Measurements from ENCODE around the gene TBX10. TPM values are rescaled to one million over a fixed set of nuclear protein-coding genes. Genes with fewer than 3 reads are reported as not detected.
"Not testable (repeated sequence)": the region's sequence is repeated elsewhere in the genome, so short reads cannot be mapped to it uniquely, and the experiment has no call there.

Gene TBX10
- total and polyA plus RNA-seq, 2 experiments from 2014 or later, result not detected

GRCh38 chr11:67596753-67597300, 42.7 kb downstream of the TBX10 start:
- no peaks in the 10 kb centered on the region for H3K9me3 ChIP-seq (ENCODE audit: low read depth)
- no peaks in the 10 kb centered on the region for H3K79me2 ChIP-seq (ENCODE audit: insufficient read depth)
- H3K4me1 ChIP-seq (ENCODE audit: insufficient read depth), result no peaks in the 10 kb centered on the region
- no peaks in the 10 kb centered on the region for H3K9me2 ChIP-seq (ENCODE audit: insufficient read depth)
- H2AFZ ChIP-seq, result no peak overlapping the region
- no peaks in the 10 kb centered on the region for H3F3A ChIP-seq (ENCODE audit: insufficient read depth)
- no peak for DNase-seq
- no peak overlapping the region for H3K4me2 ChIP-seq (ENCODE audit: unreplicated experiment)
- in situ Hi-C loops (cut with MboI), result no loop called here
- H3K27me3 ChIP-seq (replicated peaks; ENCODE audit: insufficient read depth), result peaks cover 21% of the 10 kb centered on the region
- WGBS, 2 experiments (ENCODE audit: low coverage in 1 of 2, low lambda C conversion rate in 2 of 2, missing lambda C conversion rate in 2 of 2), result 19 to 35% methylated on average over 1 of the region's 1 CpG
- no peaks in the 10 kb centered on the region for H4K20me1 ChIP-seq (ENCODE audit: insufficient read depth)
- H3K4me3 ChIP-seq, result no peak overlapping the region
- no peak overlapping the region for H3K9ac ChIP-seq
- TF ChIP-seq EZH2phosphoT487 (IDR thresholded peaks at IDR 0.05; ENCODE audit: insufficient read depth, low read depth) (no peak), EZH2 (IDR thresholded peaks at IDR 0.05; ENCODE audit: insufficient read depth, poor library complexity, severe bottlenecking) (no peak)
- no peaks in the 10 kb centered on the region for H3K36me3 ChIP-seq (ENCODE audit: low read depth)
- H3K27ac ChIP-seq, result no peak overlapping the region

- Histone ChIP-seq H3K4me3 (no peak overlapping the region), H3K4me2 (ENCODE audit: unreplicated experiment) (no peak overlapping the region), H3K36me3 (ENCODE audit: low read depth) (no peaks in the 10 kb centered on the region), H4K20me1 (ENCODE audit: insufficient read depth) (no peaks in the 10 kb centered on the region), H3K4me1 (ENCODE audit: insufficient read depth) (no peaks in the 10 kb centered on the region), H3K9ac (no peak overlapping the region), H3K27ac (no peak overlapping the region), H3K79me2 (ENCODE audit: insufficient read depth) (no peaks in the 10 kb centered on the region), H3K9me3 (ENCODE audit: low read depth) (no peaks in the 10 kb centered on the region), H3K27me3 (replicated peaks; ENCODE audit: insufficient read depth) (peaks cover 12% of the 10 kb centered on the region; the same call in 1 of the 2 replicates), H3F3A (ENCODE audit: insufficient read depth) (peaks cover 2% of the 10 kb centered on the region; the same call in 1 of the 2 replicates), H2AFZ (no peak overlapping the region), H3K9me2 (ENCODE audit: insufficient read depth) (no peaks in the 10 kb centered on the region)
- DNase-seq, result no peak
- TF ChIP-seq EZH2phosphoT487 (IDR thresholded peaks at IDR 0.05; ENCODE audit: insufficient read depth, low read depth) (no peak), EZH2 (IDR thresholded peaks at IDR 0.05; ENCODE audit: insufficient read depth, poor library complexity, severe bottlenecking) (no peak)
- in situ Hi-C loops (cut with MboI), result no loop called here
- 56 to 59% methylated on average over 3 of the region's 3 CpGs for WGBS, 2 experiments (ENCODE audit: low coverage in 1 of 2, low lambda C conversion rate in 2 of 2, missing lambda C conversion rate in 2 of 2)
These were observed 45.1 kb downstream of the TBX10 start for GRCh38 chr11:67594480-67594879.

GRCh38 chr11:67593565-67593905, 46.0 kb downstream of the TBX10 start:
- no peak overlapping the region for H3K4me3 ChIP-seq
- no peak for DNase-seq
- no peak overlapping the region for H3K9ac ChIP-seq
- H3K4me2 ChIP-seq (ENCODE audit: unreplicated experiment), result no peak overlapping the region
- H3K36me3 ChIP-seq (ENCODE audit: low read depth), result no peaks in the 10 kb centered on the region
- no peak for TF ChIP-seq EZH2phosphoT487 (IDR thresholded peaks at IDR 0.05; ENCODE audit: insufficient read depth, low read depth)
- 17 to 19% methylated on average over 3 of the region's 3 CpGs for WGBS, 2 experiments (ENCODE audit: low coverage in 1 of 2, low lambda C conversion rate in 2 of 2, missing lambda C conversion rate in 2 of 2)
- H3K27me3 ChIP-seq (replicated peaks; ENCODE audit: insufficient read depth), result 0 out of 2 replicates have a peak, but pooled peaks cover 6% of the 10 kb centered on the region
- H3K27ac ChIP-seq, result no peak overlapping the region
- H4K20me1 ChIP-seq (ENCODE audit: insufficient read depth), result no peaks in the 10 kb centered on the region
- H3K79me2 ChIP-seq (ENCODE audit: insufficient read depth), result no peaks in the 10 kb centered on the region
- no peaks in the 10 kb centered on the region for H3K4me1 ChIP-seq (ENCODE audit: insufficient read depth)
- no peaks in the 10 kb centered on the region for H3K9me2 ChIP-seq (ENCODE audit: insufficient read depth)
- no peaks in the 10 kb centered on the region for H3K9me3 ChIP-seq (ENCODE audit: low read depth)
- no peak overlapping the region for H2AFZ ChIP-seq
- in situ Hi-C loops (cut with MboI), result no loop called here
- peaks cover 5% of the 10 kb centered on the region; the same call in 1 of the 2 replicates for H3F3A ChIP-seq (ENCODE audit: insufficient read depth)

- H3K9me3 ChIP-seq (ENCODE audit: low read depth), result no peaks in the 10 kb centered on the region
- no peak overlapping the region for H3K4me2 ChIP-seq (ENCODE audit: unreplicated experiment)
- H3K79me2 ChIP-seq (ENCODE audit: insufficient read depth), result no peaks in the 10 kb centered on the region
- 36 to 46% methylated on average over 12 of the region's 12 CpGs for WGBS, 2 experiments (ENCODE audit: low coverage in 1 of 2, low lambda C conversion rate in 2 of 2, missing lambda C conversion rate in 2 of 2)
- H3K9me2 ChIP-seq (ENCODE audit: insufficient read depth), result no peaks in the 10 kb centered on the region
- 0 out of 2 replicates have a peak, but pooled peaks cover 6% of the 10 kb centered on the region for H3K27me3 ChIP-seq (replicated peaks; ENCODE audit: insufficient read depth)
- DNase-seq, result no peak
- peaks cover 6% of the 10 kb centered on the region; the same call in 1 of the 2 replicates for H3F3A ChIP-seq (ENCODE audit: insufficient read depth)
- no peak overlapping the region for H2AFZ ChIP-seq
- H3K4me3 ChIP-seq, result no peak overlapping the region
- in situ Hi-C loops (cut with MboI), result no loop called here
- 0 out of 2 replicates have a peak, but pooled peaks cover 2% of the 10 kb centered on the region for H3K36me3 ChIP-seq (ENCODE audit: low read depth)
- H4K20me1 ChIP-seq (ENCODE audit: insufficient read depth), result no peaks in the 10 kb centered on the region
- no peaks in the 10 kb centered on the region for H3K4me1 ChIP-seq (ENCODE audit: insufficient read depth)
- H3K9ac ChIP-seq, result no peak overlapping the region
- no peak overlapping the region for H3K27ac ChIP-seq
- TF ChIP-seq EZH2 (IDR thresholded peaks at IDR 0.05; ENCODE audit: insufficient read depth, poor library complexity, severe bottlenecking) (no peak), EZH2phosphoT487 (IDR thresholded peaks at IDR 0.05; ENCODE audit: insufficient read depth, low read depth) (no peak)
These were observed 46.5 kb downstream of the TBX10 start for GRCh38 chr11:67592880-67593564.

GRCh38 chr11:67588899-67589415, 50.6 kb downstream of the TBX10 start:
- H4K20me1 ChIP-seq (ENCODE audit: insufficient read depth); H3K9me2 ChIP-seq (ENCODE audit: insufficient read depth); DNase-seq; H3K27ac ChIP-seq; H3K4me2 ChIP-seq (ENCODE audit: unreplicated experiment); H2AFZ ChIP-seq; H3K36me3 ChIP-seq (ENCODE audit: low read depth); H3K4me1 ChIP-seq (ENCODE audit: insufficient read depth); H3K9me3 ChIP-seq (ENCODE audit: low read depth); H3K9ac ChIP-seq; in situ Hi-C loops (cut with MboI); H3K79me2 ChIP-seq (ENCODE audit: insufficient read depth); H3K27me3 ChIP-seq (replicated peaks; ENCODE audit: insufficient read depth); H3K4me3 ChIP-seq: not testable (repeated sequence)
- WGBS, 2 experiments (ENCODE audit: low coverage in 1 of 2, low lambda C conversion rate in 2 of 2, missing lambda C conversion rate in 2 of 2), result 72 to 76% methylated on average over 11 of the region's 11 CpGs
- peaks cover 12% of the 10 kb centered on the region; the same call in 1 of the 2 replicates for H3F3A ChIP-seq (ENCODE audit: insufficient read depth)
